Measurements from ENCODE around the gene ABAT.
"Not testable (repeated sequence)": the region's sequence is repeated elsewhere in the genome, so short reads cannot be mapped to it uniquely, and the experiment has no call there.

The ABAT gene

DNA sequence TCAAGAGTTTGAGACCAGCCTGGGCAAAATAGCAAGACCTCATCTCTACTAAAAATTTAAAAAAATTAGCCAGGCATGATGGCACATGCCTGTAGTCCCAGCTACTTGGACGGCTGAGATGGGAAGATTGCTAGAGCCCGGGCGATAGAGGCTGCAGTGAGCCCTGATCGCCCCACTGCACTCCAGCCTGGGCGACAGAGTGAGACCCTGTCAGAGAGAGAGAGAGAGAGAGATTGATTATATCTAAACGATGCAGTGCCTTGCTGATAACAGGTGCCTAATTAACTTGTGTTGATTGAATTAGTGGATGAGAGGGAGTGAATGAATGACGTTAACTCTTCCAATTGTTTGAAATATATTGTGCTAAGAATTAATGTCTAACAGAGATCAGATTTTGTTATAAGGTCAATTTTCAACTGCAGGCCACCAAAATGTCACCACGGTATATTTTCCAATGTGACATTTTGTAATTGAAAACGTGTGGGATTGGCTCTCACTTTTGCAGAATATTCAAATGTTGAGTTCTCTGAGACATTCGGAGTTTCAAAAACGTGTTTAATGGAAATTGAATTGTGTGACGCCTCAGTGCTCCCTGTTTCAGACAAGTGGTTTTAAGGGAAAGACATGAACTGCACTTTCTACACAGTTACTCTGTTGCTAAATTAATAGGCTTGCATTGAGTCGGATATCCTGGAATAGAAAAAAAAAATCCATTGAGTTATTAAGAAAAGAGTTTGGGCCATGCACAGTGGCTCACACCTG is 53.6 kb downstream of the ABAT start:
- peak overlapping the region; percentile 50 for H3K4me3 Mint-ChIP-seq
- H3K27ac Mint-ChIP-seq = peak overlapping the region; percentile 87
- no peaks in the 10 kb centered on the region for H3K27me3 Mint-ChIP-seq
- DNase-seq (no peak), ATAC-seq (peak; percentile 66)
- no peaks in the 10 kb centered on the region for H3K9me3 Mint-ChIP-seq
- no peaks in the 10 kb centered on the region for H3K36me3 Mint-ChIP-seq (ENCODE audit: low read depth)
- H3K4me1 Mint-ChIP-seq = peaks cover 29% of the 10 kb centered on the region

DNA sequence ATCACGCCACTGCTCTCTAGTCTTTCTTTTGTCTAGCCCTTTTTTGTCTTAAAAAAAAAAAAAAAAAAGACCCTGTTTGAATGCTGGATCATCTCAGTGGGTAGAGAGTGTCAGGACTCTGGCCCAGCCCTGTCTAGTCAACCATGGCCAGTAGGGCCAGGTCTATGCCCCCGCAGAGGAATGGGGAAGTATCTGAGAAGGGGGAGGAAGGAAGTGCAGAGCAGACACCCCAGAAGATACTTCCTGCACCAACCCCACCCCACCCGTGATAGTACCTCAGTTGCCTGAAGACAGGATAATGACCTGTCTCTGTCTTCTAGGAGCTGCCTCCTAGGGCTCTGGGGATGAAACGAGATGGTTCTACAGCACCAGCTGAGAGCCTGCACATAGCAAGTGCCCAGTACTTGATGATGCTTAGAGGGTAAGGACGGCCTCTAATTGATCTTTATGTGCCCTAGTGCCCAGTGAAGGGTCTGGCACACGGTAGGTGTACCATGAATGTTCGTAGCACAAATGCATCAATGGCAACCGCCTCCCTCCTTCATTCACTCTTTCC is 55.4 kb downstream of the ABAT start:
- Mint-ChIP-seq H3K27ac (no peak overlapping the region), H3K9me3 (no peaks in the 10 kb centered on the region), H3K27me3 (no peaks in the 10 kb centered on the region), H3K36me3 (ENCODE audit: low read depth) (peaks cover 3% of the 10 kb centered on the region), H3K4me1 (peaks cover 29% of the 10 kb centered on the region), H3K4me3 (no peak overlapping the region)
- no peak for DNase-seq
- ATAC-seq = no peak

DNA sequence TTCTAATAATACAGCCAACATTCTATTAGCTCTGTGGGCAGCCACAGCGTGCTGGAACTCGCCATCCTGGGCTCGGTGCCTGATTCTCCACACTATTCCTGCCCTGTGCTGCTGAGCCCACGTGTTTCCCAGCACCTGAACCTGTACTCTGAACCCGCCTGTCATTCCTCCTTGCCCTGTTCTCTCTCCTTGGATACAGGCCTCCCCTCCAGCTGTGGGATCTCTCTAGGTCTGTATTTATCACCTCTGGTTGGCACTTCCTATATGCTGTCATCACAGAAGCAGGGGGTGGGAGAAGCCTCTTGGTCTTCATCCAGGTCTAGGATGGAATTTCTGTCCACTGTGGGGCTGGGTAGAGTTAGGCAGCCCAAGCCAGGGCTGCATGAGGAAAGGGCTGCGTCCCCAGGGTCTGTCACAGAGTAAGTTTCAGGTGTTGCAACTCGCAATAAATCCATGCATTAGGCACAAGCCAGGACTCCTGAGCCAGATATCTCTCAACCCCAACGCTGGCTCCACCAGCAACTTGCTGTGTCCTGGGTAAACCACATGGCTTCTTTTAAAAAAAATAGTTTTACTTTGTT is 56.0 kb downstream of the ABAT start:
- ATAC-seq (no peak), DNase-seq (no peak)
- peaks cover 29% of the 10 kb centered on the region for H3K4me1 Mint-ChIP-seq
- H3K27me3 Mint-ChIP-seq = no peaks in the 10 kb centered on the region
- H3K4me3 Mint-ChIP-seq = no peak overlapping the region
- H3K36me3 Mint-ChIP-seq (ENCODE audit: low read depth) = peaks cover 3% of the 10 kb centered on the region
- no peak overlapping the region for H3K27ac Mint-ChIP-seq
- no peaks in the 10 kb centered on the region for H3K9me3 Mint-ChIP-seq

DNA sequence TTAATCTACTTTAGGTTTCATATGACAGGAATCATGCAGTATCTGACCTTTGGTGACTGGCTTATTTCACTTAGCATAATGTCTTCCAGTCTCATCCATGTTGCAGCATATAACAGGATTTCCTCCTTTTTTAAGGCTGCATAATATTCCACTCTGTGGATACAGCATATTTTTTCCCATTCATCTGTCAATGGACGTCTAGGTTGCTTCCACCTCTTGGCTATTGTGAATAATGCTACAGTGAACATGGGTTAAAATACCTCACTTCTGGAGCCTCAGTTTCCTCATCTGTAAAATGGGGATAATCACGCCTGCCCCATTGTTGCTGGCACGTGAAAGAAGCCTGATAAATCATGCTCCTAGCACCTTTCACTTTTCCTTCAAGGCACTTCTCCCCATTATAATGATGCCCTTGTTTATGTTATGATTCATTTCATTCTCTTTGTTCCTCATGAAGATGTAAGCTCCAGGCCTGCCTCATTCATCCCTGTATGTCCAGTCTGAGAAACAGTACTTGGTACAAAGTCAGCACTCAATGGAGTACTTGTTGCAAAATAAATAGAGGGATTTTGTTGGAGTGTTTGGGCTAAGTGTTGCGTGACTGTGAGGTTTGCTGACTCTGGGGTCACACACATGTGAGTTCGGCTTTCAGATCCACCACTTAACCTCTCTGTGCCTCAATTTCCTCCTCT is 59.6 kb downstream of the ABAT start:
- DNase-seq = no peak
- H3K36me3 Mint-ChIP-seq (ENCODE audit: low read depth) = peaks cover 3% of the 10 kb centered on the region
- no peaks in the 10 kb centered on the region for H3K9me3 Mint-ChIP-seq
- no peak for ATAC-seq
- H3K27ac Mint-ChIP-seq = no peak overlapping the region
- H3K4me1 Mint-ChIP-seq = peaks cover 4% of the 10 kb centered on the region
- H3K27me3 Mint-ChIP-seq = no peaks in the 10 kb centered on the region
- H3K4me3 Mint-ChIP-seq = no peak overlapping the region

DNA sequence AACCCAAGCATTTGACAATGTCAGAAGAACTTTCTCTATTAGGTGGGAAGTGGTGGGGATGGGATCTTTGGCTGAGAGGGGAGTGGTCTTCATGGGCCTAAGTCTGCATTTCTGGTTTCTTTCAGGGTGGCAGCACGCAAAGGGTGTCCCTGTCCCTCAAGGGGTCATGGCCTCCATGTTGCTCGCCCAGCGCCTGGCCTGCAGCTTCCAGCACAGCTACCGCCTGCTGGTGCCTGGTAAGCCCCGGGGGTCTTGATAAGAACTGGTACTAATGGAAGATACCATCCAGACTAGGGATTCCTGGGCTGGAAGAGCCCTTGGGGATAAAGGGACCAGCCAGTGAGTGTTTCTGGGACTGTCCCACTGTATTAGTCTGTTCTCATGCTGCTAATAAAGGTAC is 61.2 kb downstream of the ABAT start:
- Mint-ChIP-seq H3K27ac (no peak overlapping the region), H3K9me3 (no peaks in the 10 kb centered on the region), H3K4me3 (no peak overlapping the region), H3K36me3 (ENCODE audit: low read depth) (peaks cover 3% of the 10 kb centered on the region), H3K4me1 (no peaks in the 10 kb centered on the region), H3K27me3 (no peaks in the 10 kb centered on the region)
- DNase-seq (no peak), ATAC-seq (no peak)

DNA sequence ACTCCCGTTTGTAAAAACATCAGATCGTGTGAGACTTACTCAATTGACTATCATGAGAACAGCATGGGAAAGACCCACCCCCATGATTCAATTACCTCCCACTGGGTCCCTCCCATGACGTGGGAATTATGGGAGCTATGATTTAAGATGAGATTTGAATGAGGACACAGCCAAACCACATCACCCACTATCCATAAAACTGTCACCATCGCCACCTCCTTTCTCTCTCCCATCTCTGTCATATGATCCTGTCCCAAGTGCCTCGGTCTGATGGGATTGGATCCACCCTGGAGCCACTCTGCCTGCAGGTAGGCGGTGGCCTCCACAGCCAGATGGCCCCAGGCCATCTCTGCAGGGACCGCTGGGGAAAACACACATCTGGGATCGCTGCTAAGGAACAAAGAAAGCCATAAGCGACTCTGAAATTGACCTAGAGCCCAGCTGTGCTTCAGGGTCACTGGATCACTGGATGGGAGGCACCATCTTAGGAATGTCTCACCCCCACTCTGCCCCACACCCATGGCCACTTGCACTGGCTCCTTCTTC is 61.8 kb downstream of the ABAT start:
- DNase-seq (no peak), ATAC-seq (no peak)
- Mint-ChIP-seq H3K4me1 (no peaks in the 10 kb centered on the region), H3K36me3 (ENCODE audit: low read depth) (peaks cover 3% of the 10 kb centered on the region), H3K27ac (no peak overlapping the region), H3K4me3 (no peak overlapping the region), H3K27me3 (no peaks in the 10 kb centered on the region), H3K9me3 (no peaks in the 10 kb centered on the region)

DNA sequence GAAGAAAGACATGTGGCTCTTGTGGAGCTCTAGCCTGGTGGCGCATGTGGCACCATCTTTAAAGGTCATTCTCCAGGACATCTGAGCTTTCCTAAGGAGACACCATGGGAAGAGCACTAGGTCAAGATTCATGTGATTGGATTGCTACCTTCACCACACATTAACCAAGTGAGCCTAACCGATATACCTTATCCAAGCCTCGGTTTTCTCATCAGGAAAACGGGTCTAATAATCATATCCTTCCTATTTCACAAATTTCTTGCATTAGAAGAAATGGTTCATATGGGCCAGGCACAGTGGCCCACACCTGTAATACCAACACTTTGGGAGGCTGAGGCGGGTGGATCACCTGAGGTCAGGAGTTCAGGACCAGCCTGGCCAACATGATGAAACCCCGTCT is 64.7 kb downstream of the ABAT start:
- Mint-ChIP-seq H3K4me3 (no peak overlapping the region), H3K36me3 (ENCODE audit: low read depth) (peaks cover under 1% of the 10 kb centered on the region), H3K9me3 (no peaks in the 10 kb centered on the region), H3K27me3 (no peaks in the 10 kb centered on the region), H3K4me1 (no peaks in the 10 kb centered on the region), H3K27ac (no peak overlapping the region)
- no peak for DNase-seq
- no peak for ATAC-seq

DNA sequence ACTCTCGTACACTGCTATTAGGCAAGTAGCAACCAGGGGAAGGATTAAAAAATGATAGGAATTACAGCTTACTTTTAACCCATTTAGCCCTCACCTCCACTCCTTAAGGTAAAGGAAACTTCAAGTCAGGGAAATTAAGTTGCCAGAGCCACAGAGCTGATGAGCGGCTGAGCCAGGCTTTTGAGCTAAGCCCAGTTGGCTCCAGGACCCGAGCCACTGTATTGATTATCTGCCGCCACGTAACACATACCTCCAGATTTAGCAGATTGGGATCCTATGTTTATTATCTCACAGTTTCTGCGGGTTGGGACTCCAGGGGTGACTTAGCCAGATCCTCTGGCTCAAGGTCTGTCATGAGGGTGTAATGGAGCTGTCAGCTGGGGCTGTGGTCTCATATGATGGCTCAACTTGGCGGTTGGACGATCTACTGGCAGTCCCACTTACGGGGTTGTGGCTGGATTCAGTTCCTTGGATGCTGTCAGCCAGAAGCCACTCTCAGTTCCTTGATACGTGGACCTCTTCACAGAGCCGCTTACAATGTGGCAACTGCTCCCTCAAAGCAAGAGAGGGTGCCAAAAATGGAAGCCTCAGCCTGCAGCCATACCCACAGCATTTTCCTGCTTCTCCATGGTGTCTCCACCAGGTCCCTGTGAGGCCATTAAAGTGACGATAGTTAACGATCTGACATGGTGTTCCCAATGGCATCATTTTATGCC is 65.7 kb downstream of the ABAT start:
- H3K27ac Mint-ChIP-seq = no peak overlapping the region
- no peaks in the 10 kb centered on the region for H3K9me3 Mint-ChIP-seq
- H3K27me3 Mint-ChIP-seq = no peaks in the 10 kb centered on the region
- DNase-seq (no peak), ATAC-seq (no peak)
- H3K4me3 Mint-ChIP-seq = no peak overlapping the region
- H3K4me1 Mint-ChIP-seq = no peaks in the 10 kb centered on the region
- H3K36me3 Mint-ChIP-seq (ENCODE audit: low read depth) = peaks cover 1% of the 10 kb centered on the region

DNA sequence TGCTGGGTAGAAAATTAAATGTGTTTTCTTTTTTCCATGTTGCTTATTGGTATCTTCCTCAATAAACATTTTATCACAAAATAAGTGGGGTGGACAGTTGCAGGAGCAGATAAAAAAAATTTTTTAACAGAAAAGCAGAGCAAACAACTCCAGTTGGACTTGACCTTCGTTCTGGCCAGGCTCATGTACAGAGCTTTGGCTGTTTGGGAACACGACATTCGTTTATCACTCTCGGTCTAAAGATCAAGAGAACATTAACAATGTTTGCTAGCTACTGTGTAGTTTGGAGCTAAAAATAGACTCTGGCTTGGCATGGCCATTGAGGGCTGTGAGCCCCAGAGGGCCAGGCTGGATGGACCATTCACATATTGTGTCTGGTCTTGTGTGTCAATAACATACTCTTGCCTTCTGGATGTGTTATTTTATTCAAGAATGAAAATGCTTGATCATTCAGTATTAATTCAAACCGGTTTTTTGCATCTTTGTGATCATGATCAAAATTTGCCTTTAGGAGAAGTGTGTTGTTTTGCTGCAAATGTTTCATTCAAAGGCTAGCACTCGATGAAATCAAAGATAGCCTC is 66.4 kb downstream of the ABAT start:
- peak overlapping the region; percentile 2 for H3K27ac Mint-ChIP-seq
- peaks cover 1% of the 10 kb centered on the region for H3K36me3 Mint-ChIP-seq (ENCODE audit: low read depth)
- H3K4me1 Mint-ChIP-seq = no peaks in the 10 kb centered on the region
- no peaks in the 10 kb centered on the region for H3K9me3 Mint-ChIP-seq
- DNase-seq (no peak), ATAC-seq (no peak)
- no peaks in the 10 kb centered on the region for H3K27me3 Mint-ChIP-seq
- H3K4me3 Mint-ChIP-seq = no peak overlapping the region

DNA sequence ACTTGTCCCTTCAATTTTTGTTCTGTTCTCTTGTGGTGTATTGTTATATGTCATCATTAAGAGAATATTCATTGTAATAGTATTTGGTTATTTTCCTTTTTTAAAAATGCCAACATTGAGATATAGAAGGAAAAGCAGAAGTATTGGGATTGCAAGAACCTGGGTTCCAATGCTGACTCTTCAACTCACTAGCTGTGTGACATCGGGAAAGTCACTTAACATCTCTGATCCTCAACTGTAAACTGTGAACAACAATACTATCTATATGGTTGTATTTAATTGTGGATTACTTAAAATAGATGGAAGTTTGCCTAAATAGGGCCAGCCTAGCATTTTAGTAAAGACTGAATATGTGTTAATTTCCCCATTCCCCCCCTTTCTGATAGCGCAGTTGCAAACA is 67.2 kb downstream of the ABAT start:
- Mint-ChIP-seq H3K9me3 (no peaks in the 10 kb centered on the region), H3K4me3 (no peak overlapping the region), H3K36me3 (ENCODE audit: low read depth) (peaks cover 3% of the 10 kb centered on the region), H3K27me3 (no peaks in the 10 kb centered on the region), H3K4me1 (no peaks in the 10 kb centered on the region), H3K27ac (no peak overlapping the region)
- DNase-seq = no peak
- no peak for ATAC-seq

DNA sequence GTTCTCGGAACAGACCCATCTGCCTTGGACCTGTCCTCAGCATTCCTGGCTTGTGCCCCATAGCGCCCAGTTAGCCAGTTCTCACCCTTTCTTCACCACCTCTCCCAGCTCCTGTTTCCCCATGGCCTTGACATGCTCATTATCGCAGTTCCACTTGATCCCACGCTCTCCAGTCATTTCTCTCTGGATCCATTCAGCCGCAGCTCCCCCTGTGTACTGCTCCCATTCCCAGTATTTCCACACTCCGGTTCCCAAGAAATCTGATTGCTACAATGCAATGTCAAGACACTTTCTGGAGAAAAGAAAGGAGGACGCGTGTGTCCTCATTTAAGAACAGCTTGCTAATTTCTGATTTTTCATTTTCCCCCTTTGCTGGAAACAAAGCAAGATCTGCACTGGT is 67.7 kb downstream of the ABAT start:
- H3K27me3 Mint-ChIP-seq = no peaks in the 10 kb centered on the region
- ATAC-seq (no peak), DNase-seq (no peak)
- no peak overlapping the region for H3K4me3 Mint-ChIP-seq
- H3K9me3 Mint-ChIP-seq = no peaks in the 10 kb centered on the region
- H3K4me1 Mint-ChIP-seq = no peaks in the 10 kb centered on the region
- H3K27ac Mint-ChIP-seq = no peak overlapping the region
- peaks cover 7% of the 10 kb centered on the region for H3K36me3 Mint-ChIP-seq (ENCODE audit: low read depth)

DNA sequence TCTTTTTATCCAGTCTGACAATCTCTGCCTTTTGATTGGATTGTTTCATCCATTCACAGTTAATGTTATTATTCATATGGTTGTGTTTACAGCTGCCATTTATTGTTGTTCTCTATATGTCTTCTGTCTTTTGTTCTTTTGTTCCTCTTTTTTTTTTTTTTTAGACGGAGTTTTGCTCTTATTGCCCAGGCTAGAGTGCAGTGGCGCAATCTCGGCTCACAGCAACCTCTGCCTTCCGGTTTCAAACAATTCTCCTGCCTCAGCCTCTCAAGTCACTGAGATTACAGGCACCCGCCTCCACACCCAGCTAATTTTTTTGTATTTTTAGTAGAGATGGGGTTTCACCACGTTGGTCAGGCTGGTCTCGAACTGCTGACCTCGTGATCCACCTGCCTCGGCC is 74.5 kb downstream of the ABAT start:
- not testable (repeated sequence) for H3K27me3 Mint-ChIP-seq, H3K27ac Mint-ChIP-seq, ATAC-seq, DNase-seq, H3K9me3 Mint-ChIP-seq, H3K4me1 Mint-ChIP-seq, H3K4me3 Mint-ChIP-seq
- peaks cover 10% of the 10 kb centered on the region for H3K36me3 Mint-ChIP-seq (ENCODE audit: low read depth)

DNA sequence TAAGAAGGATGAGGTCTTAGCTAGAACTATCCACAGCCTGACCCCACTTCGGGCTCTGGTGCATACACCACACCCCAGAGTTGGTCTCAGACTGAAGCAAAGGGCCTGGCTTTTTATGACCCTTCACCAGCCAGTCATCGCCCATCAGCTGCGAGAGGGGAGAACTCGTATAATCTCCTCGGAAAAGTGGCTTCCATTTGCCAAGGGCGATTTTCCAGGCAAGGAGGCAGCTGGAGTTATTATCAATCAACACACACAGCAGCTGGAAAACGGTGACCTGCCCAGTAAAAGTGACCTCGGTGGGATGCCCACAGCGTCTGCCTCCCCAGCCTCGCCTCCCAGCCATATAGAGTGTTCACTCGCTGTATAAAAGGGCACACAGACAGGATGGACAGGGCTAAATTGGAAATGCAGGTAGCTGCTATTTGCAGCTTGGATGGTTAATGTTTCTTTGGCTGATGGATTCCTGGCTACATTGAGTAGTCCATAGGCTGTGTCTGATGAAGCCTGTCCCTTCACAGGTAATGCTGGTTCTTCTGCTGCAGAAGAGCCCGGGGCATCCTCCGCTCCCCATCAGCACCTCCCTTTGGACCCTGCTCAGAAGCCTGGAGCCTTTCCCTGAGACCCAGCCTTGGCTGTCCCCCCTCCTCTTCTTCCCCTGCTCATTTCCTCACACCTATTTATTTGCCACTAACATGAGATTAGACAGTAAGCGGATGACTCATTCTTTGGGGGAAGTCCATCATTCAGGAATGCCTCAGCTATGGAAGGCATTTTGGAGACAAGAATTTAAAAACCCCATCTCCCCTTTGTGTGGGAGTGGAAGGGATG is 77.3 kb downstream of the ABAT start:
- no peaks in the 10 kb centered on the region for H3K4me1 Mint-ChIP-seq
- peaks cover 6% of the 10 kb centered on the region for H3K36me3 Mint-ChIP-seq (ENCODE audit: low read depth)
- H3K4me3 Mint-ChIP-seq = no peak overlapping the region
- no peak for DNase-seq
- H3K9me3 Mint-ChIP-seq = no peaks in the 10 kb centered on the region
- ATAC-seq = no peak
- H3K27ac Mint-ChIP-seq = no peak overlapping the region
- H3K27me3 Mint-ChIP-seq = no peaks in the 10 kb centered on the region

All from activated naive CD8-positive, alpha-beta T cell treated with anti-CD3 and anti-CD28 coated beads, Interleukin-2, amount 50 U/mL, for 24 hours (primary cell).